ENCODE results near the gene SASH1.

DNA sequence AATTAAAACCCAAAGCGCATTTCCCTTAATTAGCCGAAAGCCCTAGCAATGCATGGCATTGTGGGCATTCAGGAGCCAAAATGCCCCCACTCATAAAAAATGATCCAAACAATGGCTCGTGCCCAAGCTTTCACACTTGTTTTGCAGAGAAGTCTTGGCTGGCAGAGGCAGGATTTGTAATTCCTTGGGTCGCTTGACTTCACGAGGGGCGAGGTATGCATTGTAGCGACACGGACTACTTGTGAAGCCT lies 613 bp upstream of the SASH1 start:
- no peak for TF ChIP-seq POLR2AphosphoS5 (IDR thresholded peaks at IDR 0.05)
- TF ChIP-seq, protein P1, sequence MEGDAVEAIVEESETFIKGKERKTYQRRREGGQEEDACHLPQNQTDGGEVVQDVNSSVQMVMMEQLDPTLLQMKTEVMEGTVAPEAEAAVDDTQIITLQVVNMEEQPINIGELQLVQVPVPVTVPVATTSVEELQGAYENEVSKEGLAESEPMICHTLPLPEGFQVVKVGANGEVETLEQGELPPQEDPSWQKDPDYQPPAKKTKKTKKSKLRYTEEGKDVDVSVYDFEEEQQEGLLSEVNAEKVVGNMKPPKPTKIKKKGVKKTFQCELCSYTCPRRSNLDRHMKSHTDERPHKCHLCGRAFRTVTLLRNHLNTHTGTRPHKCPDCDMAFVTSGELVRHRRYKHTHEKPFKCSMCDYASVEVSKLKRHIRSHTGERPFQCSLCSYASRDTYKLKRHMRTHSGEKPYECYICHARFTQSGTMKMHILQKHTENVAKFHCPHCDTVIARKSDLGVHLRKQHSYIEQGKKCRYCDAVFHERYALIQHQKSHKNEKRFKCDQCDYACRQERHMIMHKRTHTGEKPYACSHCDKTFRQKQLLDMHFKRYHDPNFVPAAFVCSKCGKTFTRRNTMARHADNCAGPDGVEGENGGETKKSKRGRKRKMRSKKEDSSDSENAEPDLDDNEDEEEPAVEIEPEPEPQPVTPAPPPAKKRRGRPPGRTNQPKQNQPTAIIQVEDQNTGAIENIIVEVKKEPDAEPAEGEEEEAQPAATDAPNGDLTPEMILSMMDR (IDR thresholded peaks at IDR 0.05): no peak
